Prostate gland (tissue), 2 donors: ENCODE measurements around the gene DOK6. TPM values are rescaled to one million over a fixed set of nuclear protein-coding genes. Genes with fewer than 3 reads are reported as not detected.

Experiments
- DNase-seq: peaks from one replicate; pipeline ENCODE4 v3.0.0-alpha.2; 2019; ENCODE audit warnings: low spot score
- H3K27ac ChIP-seq, 2 donors: fragments of 200-600 bp; sonication (generic); 2 replicates each; pipeline ENCODE4 v1.5.1; 2017 to 2019
- H3K27me3 ChIP-seq: fragments of 200-600 bp; sonication (generic); replicated peaks from 2 replicates; pipeline ENCODE4 v1.5.1; 2019; ENCODE audit not compliant: insufficient read depth
- H3K36me3 ChIP-seq, 2 donors: fragments of 200-600 bp; sonication (generic); 1 replicate in 1 of 2; 2 replicates in 1 of 2; pipeline versions ENCODE4 v1.5.1 to v1.8.1; 2017 to 2019
- H3K4me1 ChIP-seq: fragments of 200-600 bp; sonication (generic); replicated peaks from 2 replicates; pipeline ENCODE4 v1.5.1; 2019
- H3K4me3 ChIP-seq, 2 donors: fragments of 200-600 bp; sonication (generic); 2 replicates each; pipeline ENCODE4 v1.5.1; 2017 to 2019
- H3K9me3 ChIP-seq: fragments of 200-600 bp; sonication (generic); 2 replicates; pipeline ENCODE4 v1.5.1; 2017
- CTCF ChIP-seq, 4 experiments: fragments of 200-600 bp in 2 of 4; fragments of 450-650 bp in 2 of 4; sonication (generic) in 2 of 4; IDR thresholded peaks; 1 replicate in 3 of 4; 2 replicates in 1 of 4; pipeline ENCODE4 v1.5.1; 2016 to 2019; ENCODE audit warnings: antibody characterized with exemption in 4 of 4, mild to moderate bottlenecking in 2 of 4, moderate library complexity in 2 of 4
- POLR2A ChIP-seq: fragments of 450-650 bp; IDR thresholded peaks from one replicate; pipeline ENCODE4 v1.6.1; 2016; ENCODE audit warnings: antibody characterized with exemption, mild to moderate bottlenecking
- POLR2AphosphoS5 ChIP-seq: sonication (generic); formaldehyde crosslinking; IDR thresholded peaks from one replicate; pipeline ENCODE4 v1.6.1; 2017; ENCODE audit warnings: antibody characterized with exemption
- whole genome bisulfite sequencing: methylation state at CpG from one replicate; pipeline ENCODE4 v1.1.5; 2018; 5-methylcytosine and 5-hydroxymethylcytosine counted together
- intact Hi-C: fragments of 100-400 bp; cut with DNase I; formaldehyde crosslinking; loops from one replicate; pipeline ENCODE4 v1.14.2; 2022
- total RNA-seq, 2 donors: library from RNA; depleted of rRNA; stranded (reverse); fragments of >200 nt; gene quantifications; one replicate each; pipeline ENCODE4 v1.1.0, GENCODE V29; 2016

DOK6 gene
- total RNA-seq, 2 donors from 2014 or later, result 0.73 to 1.0 TPM

GRCh38 chr18:69723434-69723833 lies 322.7 kb downstream of the DOK6 start:
- H3K4me1 ChIP-seq, result no peaks in the 10 kb centered on the region
- no peak overlapping the region for H3K4me3 ChIP-seq
- H3K9me3 ChIP-seq, result no peaks in the 10 kb centered on the region
- TF ChIP-seq CTCF (IDR thresholded peaks at IDR 0.05), result no peak
- no peak for TF ChIP-seq POLR2A
- no peak for TF ChIP-seq POLR2AphosphoS5
- DNase-seq, result no peak
- no peaks in the 10 kb centered on the region for H3K27me3 ChIP-seq
- H3K36me3 ChIP-seq, result no peaks in the 10 kb centered on the region
- intact Hi-C loops, result no loop called here
- no peak overlapping the region for H3K27ac ChIP-seq
- 86% methylated on average over 3 of the region's 3 CpGs for WGBS

- no peak for DNase-seq
- H3K27ac ChIP-seq, result no peak overlapping the region
- H3K9me3 ChIP-seq, result no peaks in the 10 kb centered on the region
- no peaks in the 10 kb centered on the region for H3K27me3 ChIP-seq
- WGBS, result 97% methylated on average over 8 of the region's 8 CpGs
- no peak for TF ChIP-seq CTCF (IDR thresholded peaks at IDR 0.05)
- no peak for TF ChIP-seq POLR2AphosphoS5
- TF ChIP-seq POLR2A, result no peak
- H3K4me3 ChIP-seq, result no peak overlapping the region
- intact Hi-C loops, result no loop called here
- H3K4me1 ChIP-seq, result no peaks in the 10 kb centered on the region
- H3K36me3 ChIP-seq, result no peaks in the 10 kb centered on the region
Observed at GRCh38 chr18:69725009-69725408, 324.3 kb downstream of the DOK6 start.

- no peak for DNase-seq
- H3K4me3 ChIP-seq, result no peak overlapping the region
- intact Hi-C loops, result no loop called here
- WGBS, result 80% methylated on average over 12 of the region's 12 CpGs
- H3K27me3 ChIP-seq, result no peaks in the 10 kb centered on the region
- no peaks in the 10 kb centered on the region for H3K36me3 ChIP-seq
- TF ChIP-seq CTCF (IDR thresholded peaks at IDR 0.05) (no peak), POLR2A (no peak), POLR2AphosphoS5 (no peak)
- H3K9me3 ChIP-seq, result no peaks in the 10 kb centered on the region
- no peaks in the 10 kb centered on the region for H3K4me1 ChIP-seq
- no peak overlapping the region for H3K27ac ChIP-seq
Observed at GRCh38 chr18:69725855-69726508, 325.3 kb downstream of the DOK6 start.

GRCh38 chr18:69727912-69728572 lies 327.4 kb downstream of the DOK6 start:
- Histone ChIP-seq H3K9me3 (no peaks in the 10 kb centered on the region), H3K36me3 (no peaks in the 10 kb centered on the region), H3K4me3 (no peak overlapping the region), H3K4me1 (no peaks in the 10 kb centered on the region), H3K27me3 (no peaks in the 10 kb centered on the region), H3K27ac (no peak overlapping the region)
- intact Hi-C loops, result no loop called here
- WGBS, result 79% methylated on average over 5 of the region's 5 CpGs
- TF ChIP-seq CTCF (IDR thresholded peaks at IDR 0.05), result no peak
- TF ChIP-seq POLR2A, result no peak
- no peak for TF ChIP-seq POLR2AphosphoS5
- no peak for DNase-seq

- intact Hi-C loops, result no loop called here
- H3K27me3 ChIP-seq, result no peaks in the 10 kb centered on the region
- H3K9me3 ChIP-seq, result no peaks in the 10 kb centered on the region
- TF ChIP-seq POLR2A (no peak), CTCF (IDR thresholded peaks at IDR 0.05) (no peak), POLR2AphosphoS5 (no peak)
- 88% methylated on average over 1 of the region's 1 CpG for WGBS
- no peak overlapping the region for H3K27ac ChIP-seq
- no peaks in the 10 kb centered on the region for H3K4me1 ChIP-seq
- H3K4me3 ChIP-seq, result no peak overlapping the region
- no peaks in the 10 kb centered on the region for H3K36me3 ChIP-seq
- DNase-seq, result no peak
Observed at GRCh38 chr18:69730664-69731063, 330.0 kb downstream of the DOK6 start.
